H9 (cell line): ENCODE results near the gene RUSC2. TPM values are rescaled to one million over a fixed set of nuclear protein-coding genes. Genes with fewer than 3 reads are reported as not detected.

Experiments used
- DNase-seq: peaks from one replicate; pipeline ENCODE4 v3.0.0-alpha.2; 2017
- H2AFZ ChIP-seq: one replicate; pipeline ENCODE4 v1.6.1; 2013; ENCODE audit warnings: mild to moderate bottlenecking, low read length, control low read depth, moderate library complexity
- H2AK5ac ChIP-seq: 2 replicates; pipeline ENCODE4 v1.6.1; 2013; ENCODE audit warnings: low read length, control low read depth, mixed read lengths; ENCODE audit not compliant: insufficient read length
- H2BK120ac ChIP-seq: one replicate; pipeline ENCODE4 v1.6.1; 2013; ENCODE audit warnings: low read depth, mild to moderate bottlenecking, low read length, control low read depth, inconsistent platforms; ENCODE audit not compliant: poor library complexity, severe bottlenecking
- H2BK12ac ChIP-seq: 2 replicates; pipeline ENCODE4 v1.6.1; 2013; ENCODE audit warnings: low read length, control low read depth, mixed read lengths, low read depth; ENCODE audit not compliant: insufficient read length
- H2BK15ac ChIP-seq: 2 replicates; pipeline ENCODE4 v1.6.1; 2013; ENCODE audit warnings: low read depth, low read length, control low read depth
- H2BK20ac ChIP-seq: one replicate; pipeline ENCODE4 v1.6.1; 2013; ENCODE audit warnings: low read depth, mild to moderate bottlenecking, low read length, control low read depth, inconsistent platforms; ENCODE audit not compliant: poor library complexity, severe bottlenecking
- H2BK5ac ChIP-seq: 2 replicates; pipeline ENCODE4 v1.6.1; 2013; ENCODE audit warnings: low read length, control low read depth, mixed read lengths; ENCODE audit not compliant: insufficient read length
- H3K14ac ChIP-seq: 2 replicates; pipeline ENCODE4 v1.6.1; 2013; ENCODE audit warnings: low read length, control low read depth; ENCODE audit not compliant: insufficient read depth
- H3K18ac ChIP-seq: 2 replicates; pipeline ENCODE4 v1.6.1; 2013; ENCODE audit warnings: low read depth, mild to moderate bottlenecking, mixed read lengths, low read length, control low read depth; ENCODE audit not compliant: insufficient read length
- H3K23ac ChIP-seq: 2 replicates; pipeline ENCODE4 v1.6.1; 2013; ENCODE audit warnings: low read length, control low read depth, mixed read lengths, low read depth; ENCODE audit not compliant: insufficient read length
- H3K23me2 ChIP-seq: 2 replicates; pipeline ENCODE4 v1.6.1; 2013; ENCODE audit warnings: low read depth, mild to moderate bottlenecking, mixed read lengths, low read length, control low read depth; ENCODE audit not compliant: insufficient read length, poor library complexity, severe bottlenecking
- H3K27ac ChIP-seq: 2 replicates; pipeline ENCODE4 v1.5.1; 2013; ENCODE audit warnings: low read length, control low read depth, mixed read lengths, low read depth; ENCODE audit not compliant: insufficient read length
- H3K27me3 ChIP-seq: 2 replicates; pipeline ENCODE4 v1.6.1; 2013; ENCODE audit warnings: low read length, control low read depth, inconsistent platforms; ENCODE audit not compliant: insufficient read depth
- H3K4ac ChIP-seq: 2 replicates; pipeline ENCODE4 v1.6.1; 2013; ENCODE audit warnings: low read depth, mild to moderate bottlenecking, control low read depth, inconsistent platforms, low read length, moderate library complexity
- H3K4me1 ChIP-seq: 2 replicates; pipeline ENCODE4 v1.6.1; 2013; ENCODE audit warnings: low read length, control low read depth, inconsistent platforms; ENCODE audit not compliant: insufficient read depth
- H3K4me2 ChIP-seq: 2 replicates; pipeline ENCODE4 v1.6.1; 2013; ENCODE audit warnings: low read length, control low read depth, mixed read lengths; ENCODE audit not compliant: insufficient read length, insufficient read depth
- H3K56ac ChIP-seq: 2 replicates; pipeline ENCODE4 v1.6.1; 2013; ENCODE audit warnings: low read depth, mild to moderate bottlenecking, mixed read lengths, low read length, control low read depth; ENCODE audit not compliant: insufficient read length
- H3K79me1 ChIP-seq: 2 replicates; pipeline ENCODE4 v1.6.1; 2013; ENCODE audit warnings: low read depth, mild to moderate bottlenecking, moderate library complexity, low read length, control low read depth, inconsistent platforms; ENCODE audit not compliant: insufficient read depth, poor library complexity, severe bottlenecking
- H3K79me2 ChIP-seq: 2 replicates; pipeline ENCODE4 v1.6.1; 2013; ENCODE audit warnings: low read length, control low read depth, inconsistent platforms; ENCODE audit not compliant: insufficient read depth
- H3K9ac ChIP-seq: 2 replicates; pipeline ENCODE4 v1.6.1; 2013; ENCODE audit warnings: low read length, control low read depth, mixed read lengths; ENCODE audit not compliant: insufficient read length; ENCODE audit errors: extremely low read depth
- H3K9me3 ChIP-seq: one replicate; pipeline ENCODE4 v1.6.1; 2013; ENCODE audit warnings: low read depth, low read length, inconsistent platforms; ENCODE audit not compliant: control insufficient read depth
- H3T11ph ChIP-seq: one replicate; pipeline ENCODE4 v1.6.1; 2013; ENCODE audit warnings: mild to moderate bottlenecking, low read length, control low read depth, inconsistent platforms
- H4K20me1 ChIP-seq: one replicate; pipeline ENCODE4 v1.6.1; 2013; ENCODE audit not compliant: control insufficient read depth, insufficient read length, insufficient read depth
- H4K5ac ChIP-seq: 2 replicates; pipeline ENCODE4 v1.6.1; 2013; ENCODE audit warnings: low read depth, mild to moderate bottlenecking, mixed read lengths, low read length, control low read depth; ENCODE audit not compliant: insufficient read length
- H4K8ac ChIP-seq: replicated peaks from 2 replicates; pipeline ENCODE4 v1.6.1; 2013; ENCODE audit warnings: low read length, control low read depth, mixed read lengths, low read depth; ENCODE audit not compliant: insufficient read length
- H4K91ac ChIP-seq: 2 replicates; pipeline ENCODE4 v1.6.1; 2013; ENCODE audit warnings: low read depth, mild to moderate bottlenecking, moderate library complexity, mixed read lengths, low read length, control low read depth; ENCODE audit not compliant: insufficient read length
- H3K27ac Mint-ChIP-seq, 3 experiments: 2 replicates in 2 of 3; 3 replicates in 1 of 3; pipeline ENCODE4 v1.8.0; 2020 to 2021; ENCODE audit warnings: mixed read lengths in 3 of 3, mild to moderate bottlenecking in 1 of 3, moderate library complexity in 1 of 3
- H3K27me3 Mint-ChIP-seq: 2 replicates; pipeline ENCODE4 v1.8.0; 2021; ENCODE audit warnings: low read depth, mild to moderate bottlenecking, moderate library complexity, mixed read lengths
- H3K36me3 Mint-ChIP-seq, 3 experiments: 2 replicates in 2 of 3; 3 replicates in 1 of 3; pipeline ENCODE4 v1.8.0; 2020 to 2021; ENCODE audit warnings: low read depth in 3 of 3, mixed read lengths in 3 of 3; ENCODE audit not compliant: insufficient read depth in 1 of 3
- H3K4me1 Mint-ChIP-seq, 2 experiments: 2 replicates each; pipeline ENCODE4 v1.8.0; 2020; ENCODE audit warnings: mixed read lengths in 2 of 2
- H3K4me3 Mint-ChIP-seq, 2 experiments: 2 replicates in 1 of 2; 3 replicates in 1 of 2; pipeline ENCODE4 v1.8.0; 2020 to 2021; ENCODE audit warnings: mild to moderate bottlenecking in 2 of 2, mixed read lengths in 2 of 2, moderate library complexity in 1 of 2
- H3K9me3 Mint-ChIP-seq, 2 experiments: 2 replicates in 1 of 2; 3 replicates in 1 of 2; pipeline ENCODE4 v1.8.0; 2020; ENCODE audit warnings: mild to moderate bottlenecking in 2 of 2, mixed read lengths in 2 of 2, moderate library complexity in 1 of 2
- CTCF ChIP-seq: fragments of 200-600 bp; sonication (generic); conservative IDR thresholded peaks from 3 replicates; pipeline ENCODE4 v1.8.0; 2021; ENCODE audit warnings: antibody characterized with exemption, mild to moderate bottlenecking
- WGBS: extraction: QIAGEN DNeasy Blood & Tissue Kit; methylation state at CpG from one replicate; pipeline ENCODE4 v1.1.7; 2013; ENCODE audit warnings: missing lambda C conversion rate, low lambda C conversion rate, mixed read lengths; ENCODE audit not compliant: insufficient read length; ENCODE audit errors: extremely low coverage; 5-methylcytosine and 5-hydroxymethylcytosine counted together
- total RNA-seq: library from RNA; stranded (reverse); gene quantifications from 2 replicates; pipeline ENCODE4 v1.2.1, GENCODE V29; 2021

The RUSC2 gene
- total RNA-seq, 1 experiment from 2014 or later = 6.3 TPM

- Histone ChIP-seq H3K4ac (no peak overlapping the region), H3K79me2 (no peaks in the 10 kb centered on the region), H3K9ac (no peak overlapping the region), H4K5ac (no peak overlapping the region), H3K27ac (no peak overlapping the region), H3K18ac (no peak overlapping the region), H2BK20ac (no peak overlapping the region), H2BK120ac (no peak overlapping the region), H2BK15ac (no peak overlapping the region), H3K14ac (no peak overlapping the region), H2AK5ac (no peak overlapping the region), H4K20me1 (no peaks in the 10 kb centered on the region), H2AFZ (no peak overlapping the region), H3K79me1 (no peaks in the 10 kb centered on the region), H2BK5ac (no peak overlapping the region), H3K23ac (no peak overlapping the region), H3K23me2 (no peaks in the 10 kb centered on the region), H3K27me3 (no peaks in the 10 kb centered on the region), H2BK12ac (no peak overlapping the region), H3K4me1 (no peaks in the 10 kb centered on the region), H3K9me3 (no peaks in the 10 kb centered on the region), H3T11ph (no peak overlapping the region), H4K91ac (no peak overlapping the region), H3K4me2 (no peak overlapping the region), H4K8ac (no peak overlapping the region), H3K56ac (no peak overlapping the region)
- H3K36me3 Mint-ChIP-seq = no peaks in the 10 kb centered on the region
- peaks cover 32% of the 10 kb centered on the region for H3K27me3 Mint-ChIP-seq
- no CpG with 5 or more reads among the region's 3 CpGs for WGBS
- no peak overlapping the region for H3K4me3 Mint-ChIP-seq
- no peak for TF ChIP-seq CTCF
- H3K4me1 Mint-ChIP-seq = no peaks in the 10 kb centered on the region
- no peak for DNase-seq
- H3K9me3 Mint-ChIP-seq = no peaks in the 10 kb centered on the region
- H3K27ac Mint-ChIP-seq = no peak overlapping the region
Measured at GRCh38 chr9:35446012-35446411, 43.9 kb upstream of the RUSC2 start.
